Activated CD4-positive, alpha-beta memory T cell treated with anti-CD3 and anti-CD28 coated beads for 36 hours (primary cell): Measurements from ENCODE around the gene HLTF. TPM values are rescaled to one million over a fixed set of nuclear protein-coding genes. Genes with fewer than 3 reads are reported as not detected.
A peak's percentile ranks its signal among the peaks of the same experiment; 100 is the strongest.
"Not testable (repeated sequence)": the region's sequence is repeated elsewhere in the genome, so short reads cannot be mapped to it uniquely, and the experiment has no call there.

Experiments
- CTCF ChIA-PET: fragments of 350-600 bp; sonication (Branson Sonifier 250); formaldehyde crosslinking; loops from one replicate; lab custom pipeline; 2021; ENCODE audit warnings: antibody characterized with exemption, inconsistent platforms; lab: Charles Lee
- POLR2A ChIA-PET: fragments of 350-600 bp; sonication (Branson Sonifier 250); formaldehyde crosslinking; loops from one replicate; lab custom pipeline; 2021; ENCODE audit warnings: antibody characterized with exemption; lab: Charles Lee
- DNase-seq: peaks from one replicate; pipeline ENCODE4 v3.0.0-alpha.2; 2020
- H3K27ac Mint-ChIP-seq: one replicate; pipeline ENCODE4 v1.8.0; 2021; ENCODE audit warnings: mixed read lengths
- H3K27me3 Mint-ChIP-seq: one replicate; pipeline ENCODE4 v1.8.0; 2021; ENCODE audit warnings: mixed read lengths
- H3K36me3 Mint-ChIP-seq: one replicate; pipeline ENCODE4 v1.8.0; 2021; ENCODE audit warnings: mixed read lengths
- H3K4me1 Mint-ChIP-seq: one replicate; pipeline ENCODE4 v1.8.0; 2021; ENCODE audit warnings: low read depth, mixed read lengths
- H3K4me3 Mint-ChIP-seq: one replicate; pipeline ENCODE4 v1.8.0; 2021; ENCODE audit warnings: mild to moderate bottlenecking, mixed read lengths
- H3K9me3 Mint-ChIP-seq: one replicate; pipeline ENCODE4 v1.8.0; 2021; ENCODE audit warnings: mixed read lengths
- intact Hi-C: fragments of 100-400 bp; cut with micrococcal nuclease; formaldehyde crosslinking; loops from one replicate; pipeline ENCODE4 v1.15.1; 2023
- total RNA-seq, 2 experiments: library from RNA; stranded (reverse); gene quantifications; one replicate each; pipeline ENCODE4 v1.2.3, GENCODE V29; 2021

The HLTF gene
- total RNA-seq, 2 experiments from 2014 or later = 22.3 to 25.1 TPM

- CTCF ChIA-PET = interaction anchor here (0.9 kb wide), 1 partner anchor 12 kb away, joined by 3 read pairs; no protein-coding TSS in a partner anchor
- Mint-ChIP-seq H3K4me3 (no peak overlapping the region), H3K27me3 (no peaks in the 10 kb centered on the region), H3K4me1 (peaks cover 30% of the 10 kb centered on the region), H3K9me3 (no peaks in the 10 kb centered on the region), H3K36me3 (peaks cover 40% of the 10 kb centered on the region), H3K27ac (no peak overlapping the region)
- DNase-seq = no peak
- POLR2A ChIA-PET = interaction anchor here (1.5 kb wide), 1 partner anchor 9 kb away, joined by 3 read pairs; no protein-coding TSS in a partner anchor
- intact Hi-C loops = no loop called here
These were observed 86.1 kb downstream of the HLTF start for GRCh38 chr3:149000206-149000745.

- ChIA-PET POLR2A (interaction anchor here (1.5 kb wide), 1 partner anchor 10 kb away, joined by 3 read pairs; no protein-coding TSS in a partner anchor), CTCF (no interaction called here)
- intact Hi-C loops = no loop called here
- no peak overlapping the region for H3K4me3 Mint-ChIP-seq
- H3K27ac Mint-ChIP-seq = no peak overlapping the region
- DNase-seq = no peak
- peaks cover 30% of the 10 kb centered on the region for H3K4me1 Mint-ChIP-seq
- H3K27me3 Mint-ChIP-seq = no peaks in the 10 kb centered on the region
- H3K36me3 Mint-ChIP-seq = peaks cover 42% of the 10 kb centered on the region
- no peaks in the 10 kb centered on the region for H3K9me3 Mint-ChIP-seq
These were observed 86.5 kb downstream of the HLTF start for GRCh38 chr3:148999806-149000205.

DNA sequence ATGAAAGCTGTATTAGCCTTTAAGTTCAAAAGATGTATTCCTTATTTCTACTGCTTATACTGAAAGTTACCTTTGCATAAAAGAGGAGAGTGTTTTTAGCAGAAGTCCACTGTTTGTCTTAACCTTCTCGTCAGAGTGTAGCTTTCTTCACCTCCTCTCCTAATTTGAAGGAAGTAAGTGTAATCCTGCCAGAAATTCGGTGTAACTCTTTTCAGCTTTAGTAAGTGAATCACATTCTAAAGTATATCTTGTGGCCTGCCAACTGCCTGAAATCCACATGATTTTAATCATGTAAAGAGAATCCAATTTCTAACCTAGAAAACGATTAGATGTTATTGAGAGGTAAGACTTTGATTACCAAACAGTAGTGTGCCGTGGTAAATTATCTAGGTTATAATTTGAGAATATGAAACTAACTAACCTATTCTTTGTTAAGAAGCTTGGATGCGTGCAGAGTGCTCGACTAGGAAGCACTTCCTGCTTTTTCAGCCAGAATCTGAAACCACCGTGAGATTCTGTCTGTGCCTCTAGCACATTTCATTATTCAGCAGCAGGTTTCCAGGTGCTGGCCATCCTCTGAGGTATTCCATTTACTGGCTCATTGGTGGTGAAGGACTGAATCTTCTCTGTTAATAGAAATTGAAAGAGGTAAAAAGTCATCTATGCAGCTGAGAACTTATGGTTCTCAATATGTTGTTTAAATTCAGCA is 87.5 kb downstream of the HLTF start:
- no peak for DNase-seq
- Mint-ChIP-seq H3K4me3 (no peak overlapping the region), H3K27me3 (no peaks in the 10 kb centered on the region), H3K4me1 (peaks cover 26% of the 10 kb centered on the region), H3K9me3 (no peaks in the 10 kb centered on the region), H3K27ac (peak overlapping the region; percentile 67), H3K36me3 (peaks cover 38% of the 10 kb centered on the region)
- ChIA-PET POLR2A (interaction anchor here (1.5 kb wide), 1 partner anchor 11 kb away, joined by 3 read pairs; no protein-coding TSS in a partner anchor), CTCF (interaction anchor here (0.7 kb wide), 1 partner anchor 44 kb away, joined by 3 read pairs; no protein-coding TSS in a partner anchor)
- intact Hi-C loops = no loop called here

- H3K36me3 Mint-ChIP-seq = peaks cover 38% of the 10 kb centered on the region
- DNase-seq = no peak
- no peak overlapping the region for H3K4me3 Mint-ChIP-seq
- no peak overlapping the region for H3K27ac Mint-ChIP-seq
- peaks cover 28% of the 10 kb centered on the region for H3K4me1 Mint-ChIP-seq
- H3K9me3 Mint-ChIP-seq = no peaks in the 10 kb centered on the region
- H3K27me3 Mint-ChIP-seq = no peaks in the 10 kb centered on the region
- ChIA-PET CTCF (interaction anchor here (0.7 kb wide), 1 partner anchor 44 kb away, joined by 3 read pairs; no protein-coding TSS in a partner anchor), POLR2A (no interaction called here)
- intact Hi-C loops = no loop called here
These were observed 88.0 kb downstream of the HLTF start for GRCh38 chr3:148998297-148998696.

DNA sequence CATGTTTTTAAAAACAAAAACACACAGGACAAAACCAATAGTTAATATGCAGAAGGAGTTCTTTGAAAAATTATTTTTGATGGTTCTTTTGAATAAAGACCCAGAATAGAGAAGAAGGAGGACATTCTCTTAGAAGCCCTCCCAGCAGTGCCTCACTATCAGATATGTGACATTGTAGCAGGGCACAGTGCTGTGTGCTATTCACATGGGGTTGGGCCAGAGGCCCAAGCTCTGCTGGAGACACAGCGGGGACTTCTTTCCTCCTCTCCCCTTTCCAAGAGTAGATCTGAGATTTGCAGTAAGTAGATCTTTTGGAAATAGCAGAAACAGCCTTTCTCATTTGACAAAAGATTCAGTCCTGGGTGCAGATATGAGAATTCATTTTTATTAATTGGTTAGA is 88.7 kb downstream of the HLTF start:
- intact Hi-C loops = no loop called here
- no peaks in the 10 kb centered on the region for H3K9me3 Mint-ChIP-seq
- ChIA-PET POLR2A (no interaction called here), CTCF (no interaction called here)
- H3K4me1 Mint-ChIP-seq = peaks cover 34% of the 10 kb centered on the region
- H3K36me3 Mint-ChIP-seq = peaks cover 38% of the 10 kb centered on the region
- no peak for DNase-seq
- no peak overlapping the region for H3K27ac Mint-ChIP-seq
- H3K27me3 Mint-ChIP-seq = no peaks in the 10 kb centered on the region
- H3K4me3 Mint-ChIP-seq = no peak overlapping the region

GRCh38 chr3:148992635-148993255 is 93.6 kb downstream of the HLTF start:
- H3K27ac Mint-ChIP-seq = peak overlapping the region; percentile 50
- H3K4me1 Mint-ChIP-seq = peaks cover 30% of the 10 kb centered on the region

DNA sequence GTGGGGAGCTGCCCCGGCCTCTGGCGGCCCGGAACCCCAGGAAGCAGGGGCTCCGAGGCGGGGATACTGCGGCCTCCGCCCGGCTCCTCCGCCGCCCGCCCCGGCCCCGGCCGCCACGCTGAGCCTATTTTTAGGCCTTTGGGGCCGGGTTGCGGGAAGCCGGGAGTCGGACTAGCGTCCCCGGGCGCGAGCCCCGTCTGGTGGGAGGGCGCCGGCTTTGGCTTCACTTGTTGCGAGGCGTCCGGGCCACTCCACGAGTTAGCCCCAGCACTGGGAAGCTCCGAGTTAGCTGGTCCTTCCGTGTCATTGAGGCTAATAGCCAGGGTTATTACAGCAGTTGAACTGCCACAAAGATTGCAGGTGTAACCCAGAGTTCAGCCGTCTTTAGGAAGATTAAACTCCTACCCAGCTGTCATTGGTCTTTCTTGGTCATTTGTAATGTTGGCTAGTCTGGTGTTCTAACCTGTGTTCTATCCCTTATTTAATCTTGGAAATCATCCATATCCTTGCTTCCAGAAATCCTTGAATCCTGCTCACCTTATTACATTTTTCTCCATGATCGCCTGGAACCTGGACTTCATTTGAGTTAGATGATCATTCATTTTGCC is 94.2 kb downstream of the HLTF start:
- Mint-ChIP-seq H3K27ac (peak overlapping the region; percentile 58), H3K27me3 (no peaks in the 10 kb centered on the region), H3K9me3 (no peaks in the 10 kb centered on the region), H3K4me3 (peak overlapping the region; percentile 68), H3K36me3 (peaks cover 19% of the 10 kb centered on the region), H3K4me1 (peaks cover 30% of the 10 kb centered on the region)
- ChIA-PET CTCF (interaction anchor here (0.8 to 2.4 kb wide), 4 partner anchors 10 to 128 kb away, joined by 3 to 6 read pairs (median 4); no protein-coding TSS in a partner anchor), POLR2A (interaction anchor here (1.0 to 1.5 kb wide), 8 partner anchors 10 to 138 kb away, joined by 3 to 6 read pairs (median 3); partner anchors contain the start of gene HPS3)
- intact Hi-C loops = no loop called here
- DNase-seq = peak; percentile 44

More at GRCh38 chr3:148992635-148993255, 93.6 kb downstream of the HLTF start:
- ChIA-PET POLR2A (interaction anchor here (1.0 to 1.5 kb wide), 7 partner anchors 10 to 136 kb away, joined by 3 to 6 read pairs (median 3); partner anchors contain the start of gene HPS3), CTCF (interaction anchor here (0.8 to 2.4 kb wide), 4 partner anchors 10 to 128 kb away, joined by 3 to 6 read pairs (median 4); no protein-coding TSS in a partner anchor)
- Mint-ChIP-seq H3K9me3 (no peaks in the 10 kb centered on the region), H3K27me3 (no peaks in the 10 kb centered on the region), H3K36me3 (peaks cover 19% of the 10 kb centered on the region), H3K4me3 (peak overlapping the region; percentile 68)
- no peak for DNase-seq
- intact Hi-C loops = no loop called here

GRCh38 chr3:148991219-148992026 is 94.9 kb downstream of the HLTF start, which contains the start of gene GYG1:
TSS of gene GYG1 (plus strand) at chr3:148991540. CDS start at chr3:148991641, 101 bp downstream.
- POLR2A ChIA-PET = interaction anchor here (1.0 to 1.5 kb wide), 8 partner anchors 11 to 139 kb away, joined by 3 to 6 read pairs (median 3); no protein-coding TSS in a partner anchor
- intact Hi-C loops = loop anchor here (1.0 to 2.0 kb wide), 4 partner anchors 13 to 138 kb away; partner anchors contain the start of gene HPS3

DNA sequence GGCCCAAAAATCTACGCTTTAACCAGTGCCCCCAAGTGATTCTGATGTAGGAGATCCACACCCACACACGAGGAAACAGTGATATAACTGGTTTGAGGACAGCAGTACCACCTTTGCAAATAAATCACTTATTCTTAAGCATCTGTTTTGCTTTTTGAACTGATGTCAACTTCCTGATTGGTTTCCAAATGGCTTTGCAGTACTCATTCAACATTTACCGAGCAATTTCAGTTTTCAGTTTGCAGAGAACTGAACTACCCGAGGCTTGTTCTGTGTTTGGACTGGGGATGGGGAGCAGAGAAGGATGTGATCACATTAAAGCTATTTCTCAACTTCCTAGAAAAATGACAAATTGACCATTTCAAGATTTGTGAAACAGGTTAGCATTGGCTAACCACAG is 96.1 kb downstream of the HLTF start:
- Mint-ChIP-seq H3K4me3 (peak overlapping the region; percentile 27), H3K27me3 (no peaks in the 10 kb centered on the region), H3K9me3 (no peaks in the 10 kb centered on the region), H3K27ac (peak overlapping the region; percentile 77), H3K36me3 (peaks cover 2% of the 10 kb centered on the region), H3K4me1 (peaks cover 30% of the 10 kb centered on the region)
- ChIA-PET POLR2A (interaction anchor here (0.9 to 1.0 kb wide), 2 partner anchors 27 to 95 kb away, joined by 3 read pairs; no protein-coding TSS in a partner anchor), CTCF (interaction anchor here (1.1 to 2.4 kb wide), 3 partner anchors 8 to 130 kb away, joined by 3 to 6 read pairs (median 4); no protein-coding TSS in a partner anchor)
- intact Hi-C loops = loop anchor here (1.0 to 2.0 kb wide), 4 partner anchors 15 to 96 kb away; partner anchors contain the start of gene HLTF
- peak; percentile 24 for DNase-seq

More at GRCh38 chr3:148991219-148992026, 94.9 kb downstream of the HLTF start, which contains the start of gene GYG1:
- peak within 1 kb of the TSS; percentile 68 for H3K4me3 Mint-ChIP-seq
- peaks cover 13% of the 10 kb centered on the region for H3K36me3 Mint-ChIP-seq
- CTCF ChIA-PET = interaction anchor here (1.2 to 2.4 kb wide), 3 partner anchors 11 to 129 kb away, joined by 3 to 6 read pairs (median 4); no protein-coding TSS in a partner anchor
- H3K4me1 Mint-ChIP-seq = peaks cover 30% of the 10 kb centered on the region
- H3K27me3 Mint-ChIP-seq = no peaks in the 10 kb centered on the region
- peak; percentile 82 for DNase-seq
- peak within 1 kb of the TSS; percentile 77 for H3K27ac Mint-ChIP-seq
- H3K9me3 Mint-ChIP-seq = no peaks in the 10 kb centered on the region

- H3K27me3 Mint-ChIP-seq, H3K9me3 Mint-ChIP-seq, POLR2A ChIA-PET, H3K36me3 Mint-ChIP-seq, DNase-seq, intact Hi-C loops, H3K4me3 Mint-ChIP-seq, H3K27ac Mint-ChIP-seq: not testable (repeated sequence)
- peaks cover 16% of the 10 kb centered on the region for H3K4me1 Mint-ChIP-seq
- CTCF ChIA-PET = interaction anchor here (0.6 kb wide), 1 partner anchor 133 kb away, joined by 3 read pairs; no protein-coding TSS in a partner anchor
These were observed 98.8 kb downstream of the HLTF start for GRCh38 chr3:148987551-148987950.
